HEK293T (cell line): ENCODE data around the gene MROH7.

Experiments
- CTCF ChIA-PET: fragments of 350-600 bp; formaldehyde crosslinking; extraction: SDS; loops from one replicate; lab custom pipeline; 2021; ENCODE audit warnings: antibody characterized with exemption, inconsistent platforms; lab: Yijun Ruan, JAX
- POLR2A ChIA-PET: fragments of 350-600 bp; formaldehyde crosslinking; extraction: SDS; loops from one replicate; lab custom pipeline; 2020; ENCODE audit warnings: antibody characterized with exemption, inconsistent platforms; lab: Yijun Ruan, JAX
- DNase-seq: peaks from one replicate; pipeline ENCODE4 v3.0.0; 2012; ENCODE audit warnings: mixed read lengths; ENCODE audit errors: extremely low spot score
- ARNT ChIP-seq: fragments of 450-650 bp; IDR thresholded peaks from 2 replicates; pipeline ENCODE4 v1.6.1; 2017; ENCODE audit warnings: mild to moderate bottlenecking
- BHLHE40 ChIP-seq: fragments of 450-650 bp; IDR thresholded peaks from 2 replicates; pipeline ENCODE4 v1.6.1; 2016; ENCODE audit warnings: mild to moderate bottlenecking, moderate library complexity, borderline replicate concordance
- CTBP1 ChIP-seq: fragments of 450-650 bp; IDR thresholded peaks from 2 replicates; pipeline ENCODE4 v1.6.1; 2016; ENCODE audit warnings: borderline replicate concordance
- ELF4 ChIP-seq: fragments of 450-650 bp; IDR thresholded peaks from 2 replicates; pipeline ENCODE4 v1.6.1; 2017; ENCODE audit warnings: antibody characterized with exemption
- FOXA1 ChIP-seq: fragments of 450-650 bp; IDR thresholded peaks from 2 replicates; pipeline ENCODE4 v1.6.1; 2016; ENCODE audit warnings: mild to moderate bottlenecking
- FOXK2 ChIP-seq: fragments of 450-650 bp; IDR thresholded peaks from 2 replicates; pipeline ENCODE4 v1.6.1; 2016; ENCODE audit warnings: mild to moderate bottlenecking
- FOXM1 ChIP-seq: fragments of 450-650 bp; IDR thresholded peaks from 2 replicates; pipeline ENCODE4 v1.6.1; 2017; ENCODE audit warnings: mild to moderate bottlenecking, borderline replicate concordance
- HDGF ChIP-seq: fragments of 450-650 bp; IDR thresholded peaks from 2 replicates; pipeline ENCODE4 v1.6.1; 2017; ENCODE audit warnings: antibody characterized with exemption, borderline replicate concordance
- L3MBTL2 ChIP-seq: fragments of 450-650 bp; conservative IDR thresholded peaks from 2 replicates; pipeline ENCODE4 v1.6.1; 2016; ENCODE audit warnings: mild to moderate bottlenecking
- LEF1 ChIP-seq: fragments of 450-650 bp; IDR thresholded peaks from 2 replicates; pipeline ENCODE4 v1.6.1; 2017; ENCODE audit warnings: mild to moderate bottlenecking, borderline replicate concordance
- NFRKB ChIP-seq: fragments of 450-650 bp; IDR thresholded peaks from 2 replicates; pipeline ENCODE4 v1.6.1; 2016; ENCODE audit warnings: mild to moderate bottlenecking, moderate library complexity
- PKNOX1 ChIP-seq: fragments of 450-650 bp; IDR thresholded peaks from 2 replicates; pipeline ENCODE4 v1.6.1; 2016
- SP1 ChIP-seq: fragments of 450-650 bp; IDR thresholded peaks from 2 replicates; pipeline ENCODE4 v1.6.1; 2017
- SUZ12 ChIP-seq: fragments of 450-650 bp; IDR thresholded peaks from 2 replicates; pipeline ENCODE4 v1.6.1; 2016; ENCODE audit warnings: mild to moderate bottlenecking
- TARDBP ChIP-seq: fragments of 450-650 bp; IDR thresholded peaks from 2 replicates; pipeline ENCODE4 v1.6.1; 2016
- ZNF384 ChIP-seq: fragments of 450-650 bp; IDR thresholded peaks from 2 replicates; pipeline ENCODE4 v1.6.1; 2016

The MROH7 gene

GRCh38 chr1:54695221-54695620 is 53.6 kb downstream of the MROH7 start:
- TF ChIP-seq LEF1 (no peak), FOXK2 (no peak), BHLHE40 (no peak), HDGF (no peak), PKNOX1 (no peak), SUZ12 (no peak), SP1 (no peak), ARNT (no peak), ELF4 (no peak), TARDBP (no peak)
- no peak for DNase-seq
- ChIA-PET POLR2A (no interaction called here), CTCF (no interaction called here)

- DNase-seq, result no peak
- TF ChIP-seq FOXM1 (no peak), TARDBP (no peak), HDGF (no peak), BHLHE40 (no peak), FOXA1 (no peak), SUZ12 (no peak), SP1 (no peak), CTBP1 (no peak), FOXK2 (no peak), ZNF384 (no peak), PKNOX1 (no peak), ELF4 (no peak), ARNT (no peak), LEF1 (no peak), NFRKB (no peak), L3MBTL2 (no peak)
- ChIA-PET CTCF (no interaction called here), POLR2A (interaction anchor here (0.6 kb wide), 1 partner anchor 20 kb away, joined by 3 read pairs; the partner anchor contains the start of gene TTC4)
These were observed 54.2 kb downstream of the MROH7 start for GRCh38 chr1:54695764-54696163.

- TF ChIP-seq ZNF384 (0 out of 2 replicates have a peak, but pooled peaks have one; percentile 48), ELF4 (no peak)
- POLR2A ChIA-PET, result interaction anchor here (0.6 kb wide), 1 partner anchor 19 kb away, joined by 3 read pairs; the partner anchor contains the start of gene TTC4
- DNase-seq, result no peak
- CTCF ChIA-PET, result no interaction called here
These were observed 54.7 kb downstream of the MROH7 start for GRCh38 chr1:54696262-54696661.

GRCh38 chr1:54697896-54698295 is 56.3 kb downstream of the MROH7 start:
- DNase-seq, result no peak
- TF ChIP-seq ELF4 (no peak), TARDBP (no peak), FOXM1 (no peak), FOXA1 (no peak), ZNF384 (no peak), SUZ12 (no peak), CTBP1 (no peak), HDGF (no peak), ARNT (no peak)
- ChIA-PET CTCF (no interaction called here), POLR2A (interaction anchor here (1.4 kb wide), 1 partner anchor 18 kb away, joined by 3 read pairs; the partner anchor contains the start of gene TTC4)

- TF ChIP-seq FOXA1 (no peak), CTBP1 (no peak), FOXK2 (no peak)
- ChIA-PET POLR2A (interaction anchor here (1.4 kb wide), 1 partner anchor 17 kb away, joined by 3 read pairs; the partner anchor contains the start of gene TTC4), CTCF (no interaction called here)
- DNase-seq, result no peak
These were observed 56.8 kb downstream of the MROH7 start for GRCh38 chr1:54698346-54698745.

- ChIA-PET CTCF (no interaction called here), POLR2A (no interaction called here)
- no peak for DNase-seq
- TF ChIP-seq SP1 (no peak), ARNT (no peak), FOXM1 (no peak), ELF4 (no peak), LEF1 (no peak), SUZ12 (no peak), CTBP1 (no peak), NFRKB (no peak), FOXA1 (no peak), HDGF (no peak), L3MBTL2 (no peak), BHLHE40 (no peak), TARDBP (no peak), FOXK2 (no peak)
These were observed 58.4 kb downstream of the MROH7 start for GRCh38 chr1:54699936-54700525.

- TF ChIP-seq FOXM1 (no peak), PKNOX1 (no peak), CTBP1 (no peak), ZNF384 (no peak), NFRKB (no peak), ARNT (no peak), SUZ12 (no peak), TARDBP (no peak), LEF1 (no peak), BHLHE40 (no peak), L3MBTL2 (no peak), FOXA1 (no peak), SP1 (no peak), ELF4 (no peak), HDGF (no peak), FOXK2 (no peak)
- no peak for DNase-seq
- POLR2A ChIA-PET, result interaction anchor here (0.7 kb wide), 1 partner anchor 186 kb away, joined by 3 read pairs; the partner anchor contains the start of gene DHCR24
- CTCF ChIA-PET, result no interaction called here
These were observed 59.5 kb downstream of the MROH7 start for GRCh38 chr1:54701066-54701465.
